IMR-90 (cell line): ENCODE results near the gene ZSWIM5.
"Not testable (repeated sequence)": the region's sequence is repeated elsewhere in the genome, so short reads cannot be mapped to it uniquely, and the experiment has no call there.

ENCODE experiments used
- CEBPB ChIP-seq: IDR thresholded peaks from 2 replicates; pipeline ENCODE4 v1.6.1; 2012; ENCODE audit warnings: low read depth, low read length, improper control_type of control experiment
- CTCF ChIP-seq: conservative IDR thresholded peaks from 2 replicates; pipeline ENCODE4 v1.5.1; 2012; ENCODE audit warnings: mild to moderate bottlenecking, low read depth, low read length, improper control_type of control experiment
- MXI1 ChIP-seq: IDR thresholded peaks from 2 replicates; pipeline ENCODE4 v1.6.1; 2012; ENCODE audit warnings: low read depth, mild to moderate bottlenecking, low read length, moderate library complexity, borderline replicate concordance

DNA sequence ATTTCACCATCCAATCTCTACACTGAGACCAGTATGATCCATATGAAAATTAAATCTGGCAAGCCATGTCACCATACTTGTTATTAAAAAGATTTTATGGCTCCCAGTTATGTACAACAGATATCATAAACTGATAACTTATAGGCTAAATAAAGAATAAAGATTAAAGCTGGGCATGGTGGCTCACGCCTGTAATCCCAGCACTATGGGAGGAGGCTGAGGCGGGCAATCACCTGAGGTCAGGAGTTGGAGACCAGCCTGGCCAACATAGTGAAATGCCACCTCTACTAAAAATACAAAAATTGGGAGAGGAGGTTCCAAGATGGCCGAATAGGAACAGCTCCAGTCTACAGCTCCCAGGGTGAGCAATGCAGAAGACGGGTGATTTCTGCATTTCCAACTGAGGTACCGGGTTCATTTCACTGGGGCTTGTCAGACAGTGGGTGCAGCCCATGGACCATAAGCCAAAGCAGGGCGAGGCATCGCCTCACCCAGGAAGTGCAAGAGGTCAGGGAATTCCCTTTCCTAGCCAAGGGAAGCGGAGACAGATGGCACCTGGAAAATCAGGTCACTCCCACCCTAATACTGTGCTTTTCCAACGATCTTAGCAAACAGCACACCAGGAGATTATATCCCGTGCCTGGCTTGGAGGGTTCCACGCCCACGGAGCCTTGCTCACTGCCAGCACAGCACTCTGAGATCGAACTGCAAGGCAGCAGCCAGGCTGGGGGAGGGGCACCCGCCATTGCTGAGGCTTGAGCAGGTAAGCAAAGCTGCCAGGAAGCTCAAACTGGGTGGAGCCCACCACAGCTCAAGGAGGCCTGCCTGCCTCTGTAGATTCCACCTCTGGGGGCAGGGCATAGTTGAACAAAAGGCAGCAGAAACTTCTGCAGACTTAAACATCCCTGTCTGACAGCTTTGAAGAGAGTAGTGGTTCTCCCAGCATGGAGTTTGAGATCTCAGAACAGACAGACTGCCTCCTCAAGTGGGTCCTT is 44.1 kb downstream of the ZSWIM5 start:
- TF ChIP-seq CTCF, CEBPB, MXI1: not testable (repeated sequence)
